CD4-positive, alpha-beta T cell treated with Interleukin-4 for 1 hour (primary cell): ENCODE results near the gene HEMK1.

Experiments
- DNase-seq, 2 donors: peaks; one replicate each; pipeline ENCODE4 v3.0.0-alpha.2; 2020 to 2022

HEMK1 gene

GRCh38 chr3:50568947-50569749, at the start of gene HEMK1:
Gene HEMK1 (plus strand): TSS chr3:50569522. CDS start chr3:50571105, 1,583 bp downstream.
- DNase-seq, result peak; percentile 94

GRCh38 chr3:50520849-50521248, 48.5 kb upstream of the HEMK1 start:
- no peak for DNase-seq

- no peak for DNase-seq
Observed at GRCh38 chr3:50521572-50521971, 47.8 kb upstream of the HEMK1 start.

GRCh38 chr3:50523279-50523811, 46.0 kb upstream of the HEMK1 start:
- DNase-seq, result no peak

- DNase-seq, result no peak
Observed at GRCh38 chr3:50524746-50525145, 44.6 kb upstream of the HEMK1 start.

GRCh38 chr3:50525191-50525910, 44.0 kb upstream of the HEMK1 start:
- no peak for DNase-seq

- DNase-seq, result peak; percentile 36 to 55
Observed at GRCh38 chr3:50525987-50526386, 43.3 kb upstream of the HEMK1 start.

GRCh38 chr3:50530001-50530970, 39.0 kb upstream of the HEMK1 start:
- DNase-seq, result no peak

GRCh38 chr3:50531201-50531600, 38.1 kb upstream of the HEMK1 start:
- DNase-seq, result no peak

- DNase-seq, result no peak
Observed at GRCh38 chr3:50532062-50532705, 37.1 kb upstream of the HEMK1 start.

- no peak for DNase-seq
Observed at GRCh38 chr3:50533316-50533715, 36.0 kb upstream of the HEMK1 start.

GRCh38 chr3:50533807-50534461, 35.4 kb upstream of the HEMK1 start:
- no peak for DNase-seq

- no peak for DNase-seq
Observed at GRCh38 chr3:50534681-50535330, 34.5 kb upstream of the HEMK1 start.

- no peak for DNase-seq
Observed at GRCh38 chr3:50536471-50537180, 32.7 kb upstream of the HEMK1 start.

- DNase-seq, result no peak
Observed at GRCh38 chr3:50537421-50538129, 31.7 kb upstream of the HEMK1 start.

GRCh38 chr3:50539356-50540286, 29.7 kb upstream of the HEMK1 start:
- DNase-seq, result no peak

- DNase-seq, result peak; percentile 52 to 66
Observed at GRCh38 chr3:50542177-50543034, 26.9 kb upstream of the HEMK1 start.

GRCh38 chr3:50545781-50546180, 23.5 kb upstream of the HEMK1 start:
- no peak for DNase-seq
